HepG2 (cell line): ENCODE data around the gene POLR2H. TPM values are rescaled to one million over a fixed set of nuclear protein-coding genes. Genes with fewer than 3 reads are reported as not detected.
"Not testable (repeated sequence)": the region's sequence is repeated elsewhere in the genome, so short reads cannot be mapped to it uniquely, and the experiment has no call there.

Experiments used
- ATAC-seq: fragments of 200-7000 bp; cut with Tn5 transposase; 3 replicates; pipeline ENCODE4 v1.9.1; 2020; ENCODE audit warnings: mild to moderate bottlenecking, moderate library complexity
- BruUV-seq: library from RNA; stranded (reverse); fragments of 400-500 nt; replicated peaks from 2 replicates; lab custom pipeline; 2021; lab: Mats Ljungman, UMichigan
- CTCF ChIA-PET: fragments of 300-600 bp; formaldehyde crosslinking; extraction: SDS; loops from one replicate; lab custom pipeline; 2021; ENCODE audit warnings: low total read pairs, inconsistent platforms, low intra/inter-chr PET ratio; lab: Yijun Ruan, JAX
- POLR2A ChIA-PET: fragments of 350-600 bp; sonication (Branson Sonifier 250); formaldehyde crosslinking; loops from one replicate; lab custom pipeline; 2020; ENCODE audit warnings: antibody characterized with exemption, inconsistent platforms; lab: Yijun Ruan, JAX
- DNase-seq: peaks from one replicate; pipeline ENCODE4 v3.0.0-alpha.2; 2015; ENCODE audit warnings: low spot score
- FAIRE-seq: peaks from 3 replicates; lab custom pipeline; 2011; peaks lifted over from hg19 to GRCh38; lab: Jason Lieb, UNC
- H2AFZ ChIP-seq: one replicate; pipeline ENCODE4 v1.6.1; 2011; ENCODE audit warnings: low read length, inconsistent platforms
- H3K27ac ChIP-seq: fragments of 300-600 bp; 3 replicates; pipeline ENCODE4 v1.8.0; 2011; ENCODE audit warnings: mixed run types, mild to moderate bottlenecking, mixed read lengths, low read length, inconsistent platforms; ENCODE audit not compliant: insufficient read depth; ENCODE audit errors: extremely low read length
- H3K27me3 ChIP-seq, 2 experiments: fragments of 200-600 bp in 1 of 2; 2 replicates in 1 of 2; 3 replicates in 1 of 2; pipeline versions ENCODE4 v1.6.0 to v1.8.0; 2011; ENCODE audit warnings: low read length in 2 of 2, mild to moderate bottlenecking in 2 of 2, moderate library complexity in 2 of 2, inconsistent platforms in 1 of 2; ENCODE audit not compliant: insufficient read depth in 2 of 2, control insufficient read depth in 1 of 2
- H3K36me3 ChIP-seq, 2 experiments: fragments of 200-600 bp in 1 of 2; replicated peaks in 1 of 2; 2 replicates in 1 of 2; 3 replicates in 1 of 2; pipeline versions ENCODE4 v1.5.1 to v1.8.0; 2011; ENCODE audit warnings: low read length in 2 of 2, inconsistent platforms in 1 of 2; ENCODE audit not compliant: insufficient read depth in 2 of 2, control insufficient read depth in 1 of 2
- H3K4me1 ChIP-seq: 2 replicates; pipeline ENCODE4 v1.5.1; 2012; ENCODE audit warnings: low read length, inconsistent platforms; ENCODE audit not compliant: insufficient read depth
- H3K4me2 ChIP-seq: 2 replicates; pipeline ENCODE4 v1.6.0; 2011; ENCODE audit warnings: low read depth, low read length, inconsistent platforms
- H3K4me3 ChIP-seq, 3 experiments: fragments of 200-600 bp in 1 of 3; sonication (generic), shearing (Covaris generic) in 1 of 3; replicated peaks in 1 of 3; 2 replicates each; pipeline ENCODE4 v1.5.1; 2011 to 2016; ENCODE audit warnings: low read length in 3 of 3, inconsistent platforms in 2 of 3, low read depth in 2 of 3, mild to moderate bottlenecking in 2 of 3, control low read depth in 1 of 3, mixed read lengths in 1 of 3; ENCODE audit not compliant: insufficient read depth in 1 of 3
- H3K79me2 ChIP-seq: one replicate; pipeline ENCODE4 v1.6.1; 2011; ENCODE audit warnings: low read length, inconsistent platforms; ENCODE audit not compliant: insufficient read depth
- H3K9ac ChIP-seq: 2 replicates; pipeline ENCODE4 v1.6.0; 2011; ENCODE audit warnings: mild to moderate bottlenecking, low read depth, low read length, inconsistent platforms; ENCODE audit not compliant: insufficient read depth
- H3K9me3 ChIP-seq: 2 replicates; pipeline ENCODE4 v1.5.1; 2012; ENCODE audit warnings: mild to moderate bottlenecking, low read length
- H4K20me1 ChIP-seq: 2 replicates; pipeline ENCODE4 v1.6.0; 2011; ENCODE audit warnings: inconsistent platforms, mild to moderate bottlenecking, low read length, moderate library complexity; ENCODE audit not compliant: insufficient read depth
- ATM ChIP-seq: fragments of 450-650 bp; IDR thresholded peaks from 2 replicates; pipeline ENCODE4 v1.7.1; 2017; ENCODE audit warnings: mild to moderate bottlenecking, borderline replicate concordance
- KAT8 ChIP-seq: IDR thresholded peaks from 2 replicates; pipeline ENCODE4 v1.6.1; 2016; ENCODE audit warnings: missing genetic modification reagents, missing compliant biosample characterization
- MAFG ChIP-seq: sonication (generic); formaldehyde crosslinking; IDR thresholded peaks from 2 replicates; pipeline ENCODE4 v1.5.1; 2020; ENCODE audit warnings: mild to moderate bottlenecking, missing genetic modification reagents
- SP1 ChIP-seq, 2 experiments: fragments of 450-650 bp in 1 of 2; sonication (generic) in 1 of 2; formaldehyde crosslinking in 1 of 2; IDR thresholded peaks; 2 replicates each; pipeline versions ENCODE4 v1.4.0 to v1.6.1; 2016 to 2020; ENCODE audit warnings: missing genetic modification reagents in 1 of 2
- SP4 ChIP-seq: sonication (generic); formaldehyde crosslinking; IDR thresholded peaks from 2 replicates; pipeline ENCODE4 v1.8.1; 2023; ENCODE audit warnings: mild to moderate bottlenecking, missing genetic modification reagents
- TOPORS ChIP-seq: sonication (generic); formaldehyde crosslinking; IDR thresholded peaks from 2 replicates; pipeline ENCODE4 v1.8.0; 2023; ENCODE audit warnings: mild to moderate bottlenecking, missing genetic modification reagents
- ZSCAN31 ChIP-seq: sonication (generic); formaldehyde crosslinking; IDR thresholded peaks from 2 replicates; pipeline ENCODE4 v1.5.0; 2020; ENCODE audit warnings: low read depth, mild to moderate bottlenecking, missing genetic modification reagents
- WGBS: methylation state at CpG from one replicate; pipeline ENCODE4 v1.1.6; 2017; ENCODE audit warnings: low lambda C conversion rate; 5-methylcytosine and 5-hydroxymethylcytosine counted together
- in situ Hi-C: cut with HindIII; loops from 2 replicates; pipeline ENCODE4 v1.10.0; 2017; ENCODE audit warnings: low pct_unique_long_range_greater_than_20kb; ENCODE audit not compliant: extremely low pct_ligation_motif_present
- intact Hi-C: fragments of 100-400 bp; cut with micrococcal nuclease; formaldehyde crosslinking; loops from one replicate; pipeline ENCODE4 v1.10.0; 2022; ENCODE audit not compliant: unreplicated experiment
- polyA plus RNA-seq, 8 experiments: library from polyadenylated mRNA; depleted of rRNA in 3 of 8; stranded (reverse) in 7 of 8; unstranded in 1 of 8; fragments of >200 nt; fragmentation: Illumina TruSeq in 4 of 8; extraction: Trizol in 4 of 8; gene quantifications; 2 replicates each; pipeline versions ENCODE4 v1.2.1 to v1.2.3, GENCODE V29; 2011 to 2016; ENCODE audit warnings: low read depth in 4 of 8, missing spikeins in 1 of 8, mixed read lengths in 1 of 8; ENCODE audit not compliant: insufficient read depth in 1 of 8
- total RNA-seq, 5 experiments: library from RNA; depleted of rRNA; stranded (reverse); fragments of >200 nt; fragmentation: Illumina TruSeq; extraction: Trizol; gene quantifications; 2 replicates each; pipeline ENCODE4 v1.2.3, GENCODE V29; 2016; ENCODE audit warnings: low read depth in 1 of 5
- TF ChIP-seq, protein P1 (sequence below): sonication (generic); formaldehyde crosslinking; IDR thresholded peaks from 2 replicates; pipeline ENCODE4 v1.4.0; 2020; ENCODE audit warnings: mild to moderate bottlenecking, missing genetic modification reagents

Gene POLR2H
- total and polyA plus RNA-seq, 2 of the 13 experiments (the other 11 are each of a cell fraction or from before 2014, with no cell fraction given) = 118 to 194 TPM

DNA sequence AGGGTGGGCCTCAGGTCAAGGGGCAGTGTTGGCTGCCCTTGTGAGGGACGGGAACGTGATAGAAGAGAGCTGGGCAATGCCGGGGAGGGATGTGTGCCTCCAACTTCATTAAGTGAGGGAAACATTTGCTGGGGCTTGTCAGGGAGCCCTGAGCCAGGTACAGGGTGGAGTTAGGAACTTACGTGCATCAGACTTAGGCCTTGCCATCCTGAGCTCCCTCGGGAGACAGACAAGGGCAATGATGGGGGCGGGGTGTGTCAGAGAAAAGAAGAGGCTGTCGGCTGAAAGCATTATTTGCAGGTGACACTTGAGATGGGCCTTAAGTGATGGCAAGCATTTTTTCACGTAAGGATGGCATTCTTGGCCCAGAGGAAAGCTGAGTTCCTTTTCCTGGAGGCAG, 22.5 kb upstream of the POLR2H start:
- Histone ChIP-seq H3K4me3 (no peak overlapping the region), H3K27ac (no peak overlapping the region), H2AFZ (no peak overlapping the region), H3K79me2 (peaks cover 14% of the 10 kb centered on the region), H3K9me3 (no peaks in the 10 kb centered on the region), H3K36me3 (peaks cover 8 to 22% of the 10 kb centered on the region in 2 experiments; a peak in 4 of 5 replicates), H3K27me3 (no peaks in the 10 kb centered on the region; a peak in 1 of 5 replicates), H4K20me1 (peaks cover 15% of the 10 kb centered on the region; the same call in 1 of the 2 replicates), H3K9ac (no peak overlapping the region), H3K4me2 (no peak overlapping the region), H3K4me1 (peaks cover 18% of the 10 kb centered on the region)
- BruUV-seq = no TSS peak
- no peak for FAIRE-seq
- DNase-seq = no peak
- 90% methylated on average over 8 of the region's 8 CpGs for WGBS
- ChIA-PET POLR2A (interaction anchor here (1.5 kb wide), 1 partner anchor 23 kb away, joined by 3 read pairs; no protein-coding TSS in a partner anchor), CTCF (no interaction called here)
- in situ Hi-C loops = no loop called here
- ATAC-seq = no peak
- intact Hi-C loops = no loop called here
- TF ChIP-seq ATM (no peak), ZSCAN31 (CRISPR knock-in tag) (no peak), TOPORS (no peak), KAT8 (CRISPR knock-in tag) (no peak), SP1 (IDR thresholded peaks at IDR 0.05) (no peak), SP1 (CRISPR knock-in tag; IDR thresholded peaks at IDR 0.05) (no peak), SP4 (no peak), MAFG (CRISPR knock-in tag) (no peak)
- TF ChIP-seq, protein P1, sequence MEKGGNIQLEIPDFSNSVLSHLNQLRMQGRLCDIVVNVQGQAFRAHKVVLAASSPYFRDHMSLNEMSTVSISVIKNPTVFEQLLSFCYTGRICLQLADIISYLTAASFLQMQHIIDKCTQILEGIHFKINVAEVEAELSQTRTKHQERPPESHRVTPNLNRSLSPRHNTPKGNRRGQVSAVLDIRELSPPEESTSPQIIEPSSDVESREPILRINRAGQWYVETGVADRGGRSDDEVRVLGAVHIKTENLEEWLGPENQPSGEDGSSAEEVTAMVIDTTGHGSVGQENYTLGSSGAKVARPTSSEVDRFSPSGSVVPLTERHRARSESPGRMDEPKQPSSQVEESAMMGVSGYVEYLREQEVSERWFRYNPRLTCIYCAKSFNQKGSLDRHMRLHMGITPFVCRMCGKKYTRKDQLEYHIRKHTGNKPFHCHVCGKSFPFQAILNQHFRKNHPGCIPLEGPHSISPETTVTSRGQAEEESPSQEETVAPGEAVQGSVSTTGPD (CRISPR knock-in tag) = no peak

GRCh38 chr3:184339451-184340135, 21.9 kb upstream of the POLR2H start:
- H3K4me3 ChIP-seq, in situ Hi-C loops, H3K27ac ChIP-seq, FAIRE-seq, H3K9ac ChIP-seq, H3K9me3 ChIP-seq, CTCF ChIA-PET, intact Hi-C loops, H4K20me1 ChIP-seq, BruUV-seq, H2AFZ ChIP-seq, ATAC-seq, H3K4me2 ChIP-seq, DNase-seq, H3K27me3 ChIP-seq: not testable (repeated sequence)
- Histone ChIP-seq H3K36me3 (peaks cover 6 to 16% of the 10 kb centered on the region in 2 experiments; a peak in 4 of 5 replicates), H3K79me2 (peaks cover 14% of the 10 kb centered on the region), H3K4me1 (peaks cover 18% of the 10 kb centered on the region)
- 96% methylated on average over 19 of the region's 19 CpGs for WGBS
- POLR2A ChIA-PET = interaction anchor here (1.5 kb wide), 1 partner anchor 23 kb away, joined by 3 read pairs; no protein-coding TSS in a partner anchor
